ENCODE data around the gene LYZL1.

DNA sequence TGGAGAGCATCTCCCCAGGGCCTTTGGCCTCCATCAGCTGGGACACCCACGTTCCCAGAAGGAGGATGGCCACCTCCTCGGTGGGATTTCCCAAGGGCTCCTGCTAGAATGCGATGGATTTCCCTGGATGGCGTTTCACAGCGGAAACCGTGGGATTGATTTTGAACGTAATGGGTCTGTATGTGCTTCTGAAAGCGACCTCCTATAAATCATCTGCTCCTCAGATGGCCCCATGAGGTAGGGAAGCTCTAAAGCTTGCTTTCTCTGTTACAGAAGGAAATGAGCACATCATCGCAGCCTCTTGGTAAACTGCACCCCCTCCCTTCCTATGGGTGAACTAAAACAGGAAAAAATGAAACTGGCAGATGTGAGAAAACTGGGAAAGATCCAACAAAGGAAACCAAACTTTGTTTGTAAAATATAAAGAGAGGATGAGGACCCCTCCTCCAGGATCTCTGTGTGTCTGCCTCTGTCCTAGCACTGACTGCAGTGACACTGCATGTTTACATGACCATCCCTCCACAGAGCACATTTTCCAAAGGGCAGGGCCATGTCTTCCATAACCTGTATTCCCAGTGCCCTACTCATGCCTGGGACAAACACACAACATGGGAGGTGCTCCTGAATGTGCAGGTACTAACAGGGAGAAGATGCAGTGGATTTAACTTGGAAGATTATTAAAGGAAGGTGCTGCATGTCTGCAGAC lies 57.6 kb downstream of the LYZL1 start:
- no peak for TF ChIP-seq TAF1 (IDR thresholded peaks at IDR 0.05; ENCODE audit: low read depth, low read length)
- no peak for TF ChIP-seq POLR2A (IDR thresholded peaks at IDR 0.05; ENCODE audit: low read depth, low read length)
- no peak for TF ChIP-seq POLR2AphosphoS5 (IDR thresholded peaks at IDR 0.05; ENCODE audit: low read depth, low read length)
- TF ChIP-seq SPI1 (IDR thresholded peaks at IDR 0.05; ENCODE audit: low read depth, low read length): no peak

All from GM12891 (cell line).